Kidney glomerular epithelial cell (primary cell): ENCODE results near the gene AP3D1.
A peak's percentile ranks its signal among the peaks of the same experiment; 100 is the strongest.

ENCODE experiments used
- DNase-seq: peaks from one replicate; lab custom pipeline; 2025; lab: John Stamatoyannopoulos, UW

The AP3D1 gene

GRCh38 chr19:2180881-2181632 lies 29.7 kb upstream of the AP3D1 start:
- no peak for DNase-seq

DNA sequence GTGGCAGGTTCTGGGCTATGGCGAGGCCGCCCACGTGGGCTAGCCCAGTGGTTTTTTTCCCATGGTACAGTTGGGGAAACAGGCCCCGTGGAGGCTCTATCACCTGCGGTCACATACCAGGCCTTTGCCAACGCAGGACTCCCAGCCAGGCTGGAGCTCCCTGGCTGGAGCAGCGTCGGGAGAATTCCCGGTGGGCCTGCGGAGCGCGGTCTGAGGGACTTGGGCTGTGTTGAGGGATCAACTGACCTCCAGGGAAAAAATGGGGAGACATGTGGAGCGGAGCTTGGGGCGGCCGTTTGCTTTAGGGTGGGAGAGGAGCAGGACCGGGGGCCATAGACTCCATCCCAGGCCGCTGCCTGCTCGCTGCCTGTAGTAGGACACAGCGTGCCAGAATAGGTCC lies 28.7 kb upstream of the AP3D1 start:
- DNase-seq: no peak

DNA sequence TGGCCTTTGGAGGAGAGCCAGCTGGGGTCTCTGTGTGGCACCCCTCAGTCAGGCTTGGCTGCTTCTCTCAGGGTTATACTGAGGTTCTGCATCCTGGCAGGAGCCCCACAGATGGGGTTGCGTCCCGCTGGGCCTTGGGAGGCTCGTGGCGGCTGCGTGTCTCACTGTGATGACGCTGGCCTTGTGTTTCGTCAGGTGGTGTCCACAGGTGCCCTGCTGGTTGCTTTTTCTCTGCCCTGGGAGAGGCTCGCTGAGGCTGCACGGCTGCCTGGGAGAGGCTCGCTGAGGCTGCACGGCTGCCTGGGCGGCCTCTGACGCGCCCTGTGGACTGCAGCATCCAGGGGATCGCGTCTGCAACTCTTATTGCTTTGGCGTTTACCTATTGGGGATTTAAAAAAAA lies 27.7 kb upstream of the AP3D1 start:
- DNase-seq: no peak

DNA sequence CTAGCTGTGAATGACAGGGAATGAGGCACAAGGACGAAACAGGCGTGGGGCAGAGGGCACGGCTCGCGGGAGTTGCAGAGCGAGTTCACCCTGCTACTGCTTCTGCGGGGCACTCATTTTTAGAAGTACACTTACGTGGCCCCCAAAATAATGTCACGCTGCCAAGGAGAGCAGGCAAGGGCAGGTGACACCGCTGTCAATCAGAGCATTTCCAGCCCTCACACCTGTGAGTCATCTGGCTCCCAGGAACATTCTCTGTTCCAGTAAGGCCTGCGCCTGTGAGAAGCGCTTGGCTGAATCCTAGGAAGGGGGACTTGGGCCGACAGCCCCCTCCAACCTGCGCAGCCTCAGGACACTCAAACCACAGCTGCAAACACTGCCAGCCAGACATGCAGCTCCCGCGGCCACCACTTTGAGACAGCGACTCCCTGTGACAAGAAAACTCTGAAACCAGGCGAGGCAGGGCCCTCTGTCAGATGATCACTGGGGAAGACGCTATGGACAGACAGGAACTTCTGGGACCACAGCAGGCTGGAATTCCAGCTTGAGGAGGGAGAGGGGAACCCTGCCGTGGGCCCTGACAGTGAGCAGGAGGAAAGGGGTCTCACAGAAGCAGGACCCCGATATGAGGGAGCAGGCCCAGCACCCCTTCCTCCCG lies 25.1 kb upstream of the AP3D1 start:
- no peak for DNase-seq

DNA sequence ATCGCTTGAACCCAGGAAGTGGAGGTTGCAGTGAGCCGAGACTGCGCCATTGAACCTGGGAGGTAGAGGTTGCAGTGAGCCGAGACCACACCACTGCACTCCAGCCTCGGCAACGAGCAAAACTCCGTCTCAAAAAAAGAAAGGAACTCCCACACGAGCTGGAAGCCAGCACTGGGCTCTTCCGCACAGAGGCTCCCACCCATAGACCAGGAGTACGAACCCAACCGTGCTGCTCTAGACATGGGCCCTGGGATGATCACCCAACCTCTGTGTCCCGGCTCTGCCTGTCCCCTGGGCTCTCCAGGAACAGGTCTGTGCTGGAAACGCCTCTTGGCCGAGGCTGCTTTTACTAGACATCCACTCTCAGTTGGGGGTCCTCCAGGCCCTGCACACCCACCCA lies 24.4 kb upstream of the AP3D1 start:
- no peak for DNase-seq

DNA sequence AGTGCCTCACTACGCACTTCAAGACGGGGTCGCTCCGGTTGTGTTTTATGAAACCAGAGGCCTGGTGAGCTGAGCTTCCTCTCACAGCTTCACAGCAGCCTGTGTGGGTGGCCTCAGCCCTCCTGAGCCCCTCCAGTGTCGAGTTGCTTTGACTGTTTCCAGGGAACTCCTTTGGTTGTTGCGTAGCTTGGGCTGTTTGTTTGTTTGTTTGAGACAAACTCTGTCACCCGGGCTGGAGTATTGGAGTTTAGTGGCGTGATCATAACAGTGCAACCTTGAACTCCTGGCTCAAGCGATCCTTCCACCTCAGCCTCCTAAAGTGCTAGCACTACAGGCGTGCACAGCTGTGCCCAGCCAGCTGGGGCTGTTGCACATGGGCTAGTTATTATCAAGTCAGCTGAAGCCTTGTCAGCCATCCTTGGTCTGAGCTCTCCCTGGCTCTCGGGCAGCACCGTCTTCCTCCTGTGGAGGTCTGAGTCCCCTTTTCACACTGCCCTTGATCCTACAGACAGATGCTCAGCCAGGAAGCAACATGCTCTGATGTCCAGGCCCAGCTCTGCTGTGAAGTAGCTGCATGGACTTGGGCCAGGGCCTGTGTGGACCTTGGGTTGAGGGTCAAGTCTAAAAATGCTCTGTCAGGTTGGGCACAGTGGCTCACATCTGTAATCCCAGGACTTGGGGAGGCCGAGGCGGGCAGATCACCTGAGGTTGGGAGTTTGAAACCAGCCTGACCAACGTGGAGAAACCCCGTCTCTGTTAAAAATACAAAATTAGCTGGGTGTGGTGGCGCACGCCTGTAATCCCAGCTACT lies 22.6 kb upstream of the AP3D1 start:
- DNase-seq: no peak

DNA sequence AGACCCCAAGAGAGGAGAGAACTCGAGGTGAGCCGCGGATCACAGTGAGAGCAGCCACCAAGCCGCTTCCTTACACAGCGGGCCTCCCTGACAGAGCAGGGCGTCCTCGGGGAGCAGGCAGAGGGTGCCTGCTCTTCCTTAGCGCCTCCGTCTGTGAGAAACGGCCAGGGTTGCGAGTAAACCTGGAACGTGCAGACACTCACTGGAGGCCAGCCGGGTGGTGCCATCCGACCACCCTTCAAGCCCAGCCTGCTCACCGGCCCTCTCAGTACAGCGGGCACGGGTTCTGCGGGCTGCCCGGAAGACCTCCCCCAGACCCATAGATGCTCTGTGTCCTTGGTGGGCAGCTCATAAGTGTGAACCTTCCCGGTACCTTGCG lies 22.0 kb upstream of the AP3D1 start:
- DNase-seq: no peak

GRCh38 chr19:2171349-2172145 lies 20.2 kb upstream of the AP3D1 start:
- no peak for DNase-seq

- no peak for DNase-seq
Measured at GRCh38 chr19:2170987-2171348, 19.6 kb upstream of the AP3D1 start.

- no peak for DNase-seq
Measured at GRCh38 chr19:2170219-2170618, 18.9 kb upstream of the AP3D1 start.

- DNase-seq: peak; percentile 97
Measured at GRCh38 chr19:2168619-2169424, 17.5 kb upstream of the AP3D1 start.

DNA sequence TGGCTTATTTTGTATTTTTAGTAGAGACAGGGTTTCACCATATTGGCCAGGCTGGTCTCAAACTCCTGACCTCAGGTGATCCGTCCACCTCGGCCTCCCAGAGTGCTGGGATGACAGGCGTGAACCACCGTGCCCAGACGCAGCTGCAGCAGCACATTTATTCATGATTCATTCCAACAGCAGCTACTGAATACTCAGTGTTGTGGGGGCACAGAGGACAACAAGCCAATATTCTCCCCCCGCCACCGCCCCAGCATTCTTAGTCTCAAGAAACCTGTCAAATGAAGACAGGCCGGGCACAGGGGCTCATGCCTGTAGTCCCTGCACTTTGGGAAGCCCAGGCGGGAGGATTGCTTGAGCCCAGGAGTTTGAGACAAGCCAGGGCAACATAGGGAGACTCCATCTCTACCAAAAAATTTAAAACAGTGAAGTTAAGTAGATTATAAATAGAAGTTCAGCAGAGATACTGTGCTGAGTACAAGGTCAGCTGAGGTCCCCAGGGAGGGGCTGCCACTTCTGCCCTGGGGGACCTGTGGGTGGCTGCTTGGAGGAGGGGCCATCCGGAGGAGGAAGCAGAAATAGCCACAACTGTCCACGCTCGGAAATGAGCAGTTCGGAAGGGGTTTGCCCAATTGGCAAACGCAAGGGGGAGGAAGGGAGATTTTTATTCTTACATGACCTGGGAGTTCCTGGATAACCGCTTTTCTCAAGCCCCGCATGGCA lies 16.7 kb upstream of the AP3D1 start:
- DNase-seq: no peak

- no peak for DNase-seq
Measured at GRCh38 chr19:2166741-2167738, 15.7 kb upstream of the AP3D1 start.

- no peak for DNase-seq
Measured at GRCh38 chr19:2164020-2164998, 12.9 kb upstream of the AP3D1 start.

DNA sequence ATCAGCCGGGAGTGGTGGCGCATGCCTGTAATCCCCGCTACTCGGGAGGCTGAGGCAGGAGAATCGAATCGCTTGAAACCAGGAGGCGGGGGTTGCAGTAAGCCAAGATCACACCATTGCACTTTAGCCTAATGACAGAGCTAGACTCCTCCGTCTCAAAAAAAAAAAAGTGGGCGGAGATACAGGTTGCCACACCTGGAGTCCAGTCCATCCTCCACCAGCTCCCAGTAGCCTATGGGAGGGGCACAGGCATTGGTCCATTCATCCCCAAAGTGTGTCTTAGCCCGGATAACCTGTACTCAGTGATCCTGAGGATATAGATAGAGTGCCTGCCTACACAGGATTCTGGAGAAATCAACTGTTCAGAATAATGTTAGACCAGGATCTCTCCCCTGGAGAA lies 9.0 kb upstream of the AP3D1 start:
- DNase-seq: no peak

- no peak for DNase-seq
Measured at GRCh38 chr19:2157452-2157851, 6.1 kb upstream of the AP3D1 start.

DNA sequence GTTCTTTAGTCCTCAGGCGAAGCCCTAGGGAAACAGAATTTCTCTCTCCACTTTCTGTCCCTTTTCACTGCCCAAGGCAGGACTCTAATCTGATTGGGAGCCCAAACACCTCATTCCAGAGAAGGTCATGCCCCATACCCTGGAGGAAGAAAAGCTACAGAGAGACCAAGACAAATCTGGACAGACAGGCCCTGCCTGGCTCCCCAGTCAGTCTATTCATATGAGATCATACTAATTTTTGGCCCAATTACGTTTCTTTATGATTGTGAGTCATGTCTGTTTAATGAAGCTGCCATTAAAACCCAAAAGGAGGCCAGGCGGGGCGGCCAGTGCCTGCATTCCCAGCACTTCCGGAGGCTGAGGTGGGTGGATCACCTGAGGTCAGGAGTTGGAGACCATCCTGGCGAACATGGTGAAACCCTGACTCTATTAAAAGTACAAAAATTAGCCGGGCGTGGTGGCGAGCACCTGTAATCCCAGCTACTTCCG lies 3.3 kb upstream of the AP3D1 start:
- DNase-seq: no peak

- no peak for DNase-seq
Measured at GRCh38 chr19:2150794-2151338, 500 bp downstream of the AP3D1 start.
